ENCODE data around the gene SAMD3.

DNA sequence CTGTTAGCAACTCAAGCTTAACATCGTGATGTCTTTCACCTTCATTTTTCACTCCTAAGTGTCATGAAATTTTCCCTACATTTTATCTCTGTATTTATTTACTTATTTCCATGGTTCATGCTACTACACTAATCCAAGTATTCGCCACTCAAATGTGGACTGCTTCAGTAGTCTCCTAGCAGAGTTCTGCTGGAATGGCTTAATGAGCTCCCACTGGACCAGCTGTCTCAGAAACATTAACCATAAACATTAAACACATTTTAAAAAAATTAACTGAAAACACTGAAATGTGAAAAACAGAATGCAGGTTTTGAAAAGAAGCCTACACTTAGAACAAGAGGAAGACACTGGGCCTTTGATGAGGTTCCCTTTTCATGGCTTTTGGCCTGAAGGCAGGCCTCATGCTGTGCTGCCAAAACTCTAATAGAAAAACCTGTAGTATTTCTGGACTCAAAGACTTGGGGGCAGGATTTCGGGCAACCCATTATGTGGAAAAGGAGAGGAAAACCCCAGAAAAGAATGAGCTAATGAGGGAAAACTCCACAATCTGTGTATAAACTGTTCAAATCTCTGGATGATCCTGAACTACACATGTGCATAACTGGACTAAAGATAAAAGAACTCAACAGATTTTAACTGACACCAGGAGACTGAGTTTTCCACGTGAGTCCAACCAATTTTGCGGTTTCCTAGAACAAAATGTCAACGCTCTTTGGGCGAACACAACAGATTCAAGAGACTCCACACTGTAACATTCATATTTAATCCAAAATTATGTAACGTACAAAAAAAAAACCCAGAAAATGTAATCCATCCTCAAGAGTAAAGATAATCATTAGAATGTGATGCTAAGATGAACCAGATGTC is 33.0 kb downstream of the SAMD3 start:
- no peak for TF ChIP-seq EZH2 (IDR thresholded peaks at IDR 0.05; ENCODE audit: insufficient read depth, poor library complexity, severe bottlenecking)
- no peak for TF ChIP-seq EZH2phosphoT487 (IDR thresholded peaks at IDR 0.05; ENCODE audit: insufficient read depth, low read depth)

All from GM23248 (cell line).